Heart left ventricle (tissue), 13 donors: ENCODE results near the gene KCNMA1.

Experiments used
- CTCF ChIP-seq, 12 donors: fragments of 200-600 bp; sonication (generic) in 4 of 12; IDR thresholded peaks; one replicate each; pipeline versions ENCODE4 v1.5.0 to v1.8.0; 2018 to 2022; ENCODE audit warnings: antibody characterized with exemption in 12 of 12, mild to moderate bottlenecking in 5 of 12
- POLR2A ChIP-seq, 2 donors: fragments of 450-650 bp; IDR thresholded peaks; one replicate each; pipeline ENCODE4 v1.6.1; 2017; ENCODE audit warnings: antibody characterized with exemption in 2 of 2, mild to moderate bottlenecking in 2 of 2, moderate library complexity in 2 of 2
- donor health status: ischemic (EF 13 %, LVEDD 7.1; RV severe dilation, severe dysfunction).
- donor health status: DM: no; HTN: yes; CAD: no.
- donor health status: DM: no; HTN: no; CAD: no.
- donor health status: ischemic (EF 25% LVEDD 6.9; RV normal size, moderate dysfunction).
- donor health status: ischemic (EF 25% LVEDD 5.7; RV mildly dilated, moderate dysfunction).
- donor health status: ischemic (EF 35%, LVEDD 5.7; RV mildly dilated, moderate dysfunction).
- donor health status: nonischemic (EF 11% LVEDD 7.7; RV severe dilation, severe dysfunction).
- donor health status: DM: yes; HTN: yes; CAD: no.
- donor health status: PGD.
- donor health status: ischemic (EF 29% LVEDD 5.4; RV normal size, mild dysfunction).
- donor health status: nonischemic (EF 23%, LVEDD 6.1; RV moderate dilation, normal function).

GRCh38 chr10:77042706-77043419 is 594.7 kb downstream of the KCNMA1 start:
- TF ChIP-seq CTCF (IDR thresholded peaks at IDR 0.05) (no peak), POLR2A (IDR thresholded peaks at IDR 0.05) (no peak)
